Naive thymus-derived CD4-positive, alpha-beta T cell (primary cell): ENCODE data around the gene IFT122. TPM values are rescaled to one million over a fixed set of nuclear protein-coding genes. Genes with fewer than 3 reads are reported as not detected.

ENCODE experiments used
- ATAC-seq: fragments of 150-1000 bp; cut with Tn5 transposase; 2 replicates; pipeline ENCODE4 v1.10.0; 2021; ENCODE audit warnings: mild to moderate bottlenecking, moderate library complexity
- CTCF ChIA-PET: fragments of 350-600 bp; sonication (Branson Sonifier 250); formaldehyde crosslinking; loops from one replicate; lab custom pipeline; 2021; ENCODE audit warnings: antibody characterized with exemption; lab: Charles Lee
- POLR2A ChIA-PET: fragments of 350-600 bp; sonication (Branson Sonifier 250); formaldehyde crosslinking; loops from one replicate; lab custom pipeline; 2021; ENCODE audit warnings: antibody characterized with exemption, inconsistent platforms; lab: Charles Lee
- DNase-seq, 9 donors: peaks; one replicate each; pipeline versions ENCODE4 v3.0.0 to v3.0.0-alpha.2; 2020 to 2022; ENCODE audit warnings: mixed read lengths in 1 of 9
- H3K27ac ChIP-seq: one replicate; pipeline ENCODE4 v1.7.0; 2013; ENCODE audit warnings: mild to moderate bottlenecking, low read depth, low read length, moderate library complexity
- H3K27me3 ChIP-seq, 2 donors: one replicate each; pipeline ENCODE4 v1.7.0; 2013; ENCODE audit warnings: low read length in 2 of 2, mild to moderate bottlenecking in 2 of 2, moderate library complexity in 2 of 2; ENCODE audit not compliant: control insufficient read depth in 2 of 2, insufficient read depth in 2 of 2
- H3K36me3 ChIP-seq, 3 experiments: 1 replicate in 2 of 3; 2 replicates in 1 of 3; pipeline ENCODE4 v1.7.0; 2013; ENCODE audit warnings: low read length in 3 of 3, mild to moderate bottlenecking in 3 of 3, moderate library complexity in 1 of 3; ENCODE audit not compliant: insufficient read depth in 3 of 3, control insufficient read depth in 2 of 3
- H3K4me1 ChIP-seq, 2 donors: one replicate each; pipeline ENCODE4 v1.7.0; 2013; ENCODE audit warnings: low read length in 2 of 2, mild to moderate bottlenecking in 2 of 2, moderate library complexity in 1 of 2; ENCODE audit not compliant: control insufficient read depth in 2 of 2, insufficient read depth in 2 of 2
- H3K4me3 ChIP-seq: 2 replicates; pipeline ENCODE4 v1.7.0; 2013; ENCODE audit warnings: mild to moderate bottlenecking, low read length
- H3K9me3 ChIP-seq, 3 experiments: 1 replicate in 2 of 3; 2 replicates in 1 of 3; pipeline ENCODE4 v1.7.0; 2013; ENCODE audit warnings: low read length in 3 of 3; ENCODE audit not compliant: control insufficient read depth in 2 of 3
- H3K27ac Mint-ChIP-seq, 9 donors: one replicate each; pipeline ENCODE4 v1.8.0; 2020 to 2022; ENCODE audit warnings: mixed read lengths in 9 of 9, mild to moderate bottlenecking in 8 of 9, moderate library complexity in 5 of 9, inconsistent platforms in 2 of 9
- H3K27me3 Mint-ChIP-seq, 5 donors: one replicate each; pipeline ENCODE4 v1.8.0; 2021 to 2022; ENCODE audit warnings: mixed read lengths in 5 of 5, mild to moderate bottlenecking in 1 of 5
- H3K36me3 Mint-ChIP-seq, 5 donors: one replicate each; pipeline ENCODE4 v1.8.0; 2020 to 2022; ENCODE audit warnings: mixed read lengths in 5 of 5, mild to moderate bottlenecking in 3 of 5, inconsistent platforms in 1 of 5
- H3K4me1 Mint-ChIP-seq, 7 donors: one replicate each; pipeline ENCODE4 v1.8.0; 2020 to 2022; ENCODE audit warnings: mixed read lengths in 7 of 7, mild to moderate bottlenecking in 3 of 7, inconsistent platforms in 1 of 7
- H3K4me3 Mint-ChIP-seq, 10 donors: one replicate each; pipeline ENCODE4 v1.8.0; 2020 to 2022; ENCODE audit warnings: mild to moderate bottlenecking in 10 of 10, mixed read lengths in 10 of 10, moderate library complexity in 6 of 10, inconsistent platforms in 2 of 10
- H3K9me3 Mint-ChIP-seq, 11 donors: one replicate each; pipeline ENCODE4 v1.8.0; 2020 to 2022; ENCODE audit warnings: mixed read lengths in 11 of 11, mild to moderate bottlenecking in 4 of 11, inconsistent platforms in 1 of 11, moderate library complexity in 1 of 11
- intact Hi-C, 2 donors: fragments of 100-400 bp; cut with micrococcal nuclease; formaldehyde crosslinking; loops; one replicate each; pipeline ENCODE4 v1.15.1; 2023
- polyA plus RNA-seq, 2 donors: library from polyadenylated mRNA; unstranded; fragments of 300-500 nt; fragmentation: Illumina TruSeq; gene quantifications; one replicate each; pipeline ENCODE4 v1.2.3, GENCODE V29; 2021
- total RNA-seq, 6 experiments: library from RNA in 5 of 6; stranded (reverse) in 5 of 6; gene quantifications; 1 replicate in 5 of 6; 2 replicates in 1 of 6; pipeline ENCODE4 v1.2.3 and lab custom pipeline; 2021 to 2026

IFT122 gene
- total and polyA plus RNA-seq, 7 experiments from 2014 or later: 3.3 to 25.2 (median 17.7) TPM

- no peak overlapping the region for H3K4me3 Mint-ChIP-seq
- H3K4me3 ChIP-seq: no peak overlapping the region
- no peak overlapping the region for H3K27ac ChIP-seq
- H3K36me3 ChIP-seq: no peaks in the 10 kb centered on the region
- no peaks in the 10 kb centered on the region for H3K9me3 Mint-ChIP-seq
- H3K27ac Mint-ChIP-seq: no peak overlapping the region
- H3K4me1 ChIP-seq: peaks cover 0 to 12% of the 10 kb centered on the region in 2 donors
- H3K27me3 Mint-ChIP-seq: peaks cover 0 to 1% (median 0%) of the 10 kb centered on the region in 5 donors
- H3K27me3 ChIP-seq: no peaks in the 10 kb centered on the region
- ChIA-PET CTCF (no interaction called here), POLR2A (no interaction called here)
- ATAC-seq: no peak
- intact Hi-C loops: no loop called here
- no peak for DNase-seq
- no peaks in the 10 kb centered on the region for H3K9me3 ChIP-seq
- H3K36me3 Mint-ChIP-seq: peaks cover 0 to 3% (median 0%) of the 10 kb centered on the region in 5 donors
- H3K4me1 Mint-ChIP-seq: peaks cover 0 to 10% (median 1%) of the 10 kb centered on the region in 7 donors
Observed at GRCh38 chr3:129563332-129563731, 123.3 kb downstream of the IFT122 start.

- Mint-ChIP-seq H3K27me3 (no peaks in the 10 kb centered on the region), H3K27ac (no peak overlapping the region)
- no peak for DNase-seq
Observed at GRCh38 chr3:129563850-129564535, 124.0 kb downstream of the IFT122 start.

GRCh38 chr3:129564981-129565644 lies 125.1 kb downstream of the IFT122 start:
- CTCF ChIA-PET: no interaction called here
- H3K27ac Mint-ChIP-seq: no peak overlapping the region
- no peak for ATAC-seq
- Histone ChIP-seq H3K27ac (no peak overlapping the region), H3K27me3 (no peaks in the 10 kb centered on the region), H3K4me3 (no peak overlapping the region), H3K4me1 (peaks cover 0 to 16% of the 10 kb centered on the region in 2 donors), H3K9me3 (no peaks in the 10 kb centered on the region), H3K36me3 (no peaks in the 10 kb centered on the region)
- H3K4me3 Mint-ChIP-seq: no peak overlapping the region
- no peaks in the 10 kb centered on the region for H3K27me3 Mint-ChIP-seq
- POLR2A ChIA-PET: no interaction called here
- H3K4me1 Mint-ChIP-seq: peaks cover 0 to 8% (median 0%) of the 10 kb centered on the region in 7 donors
- peaks cover 0 to 1% (median 0%) of the 10 kb centered on the region in 11 donors for H3K9me3 Mint-ChIP-seq
- DNase-seq: no peak
- peaks cover 0 to 3% (median 0%) of the 10 kb centered on the region in 5 donors for H3K36me3 Mint-ChIP-seq
- intact Hi-C loops: no loop called here

More at GRCh38 chr3:129563850-129564535, 124.0 kb downstream of the IFT122 start:
- no peak overlapping the region for H3K4me3 ChIP-seq
- no peaks in the 10 kb centered on the region for H3K36me3 ChIP-seq
- Mint-ChIP-seq H3K4me1 (peaks cover 0 to 8% (median 0%) of the 10 kb centered on the region in 7 donors), H3K36me3 (peaks cover 0 to 3% (median 0%) of the 10 kb centered on the region in 5 donors), H3K9me3 (peaks cover 0 to 1% (median 0%) of the 10 kb centered on the region in 11 donors), H3K4me3 (no peak overlapping the region)
- no peak for ATAC-seq
- H3K9me3 ChIP-seq: no peaks in the 10 kb centered on the region
- no peak overlapping the region for H3K27ac ChIP-seq
- ChIA-PET CTCF (no interaction called here), POLR2A (no interaction called here)
- intact Hi-C loops: no loop called here
- peaks cover 0 to 12% of the 10 kb centered on the region in 2 donors for H3K4me1 ChIP-seq
- no peaks in the 10 kb centered on the region for H3K27me3 ChIP-seq

GRCh38 chr3:129565902-129566301 lies 125.9 kb downstream of the IFT122 start:
- no peak overlapping the region for H3K27ac Mint-ChIP-seq

GRCh38 chr3:129567176-129567705 lies 127.2 kb downstream of the IFT122 start:
- no peak for DNase-seq
- POLR2A ChIA-PET: no interaction called here
- intact Hi-C loops: no loop called here

More at GRCh38 chr3:129565902-129566301, 125.9 kb downstream of the IFT122 start:
- intact Hi-C loops: no loop called here
- ChIA-PET CTCF (interaction anchor here (0.6 to 1.5 kb wide), 2 partner anchors 76 to 578 kb away, joined by 3 to 4 read pairs; no protein-coding TSS in a partner anchor), POLR2A (no interaction called here)
- Mint-ChIP-seq H3K4me1 (peaks cover 0 to 4% (median 0%) of the 10 kb centered on the region in 7 donors), H3K9me3 (peaks cover 0 to 1% (median 0%) of the 10 kb centered on the region in 11 donors), H3K4me3 (no peak overlapping the region), H3K36me3 (no peaks in the 10 kb centered on the region), H3K27me3 (no peaks in the 10 kb centered on the region)
- Histone ChIP-seq H3K4me1 (peaks cover 0 to 16% of the 10 kb centered on the region in 2 donors), H3K27me3 (no peaks in the 10 kb centered on the region), H3K36me3 (no peaks in the 10 kb centered on the region), H3K4me3 (no peak overlapping the region), H3K27ac (no peak overlapping the region), H3K9me3 (no peaks in the 10 kb centered on the region)
- no peak for DNase-seq
- no peak for ATAC-seq

GRCh38 chr3:129567939-129568338 lies 127.9 kb downstream of the IFT122 start:
- Mint-ChIP-seq H3K9me3 (peaks cover 0 to 1% (median 0%) of the 10 kb centered on the region in 11 donors), H3K36me3 (no peaks in the 10 kb centered on the region), H3K27ac (peak overlapping the region in 1 of 9 donors; percentile 2), H3K4me3 (no peak overlapping the region), H3K4me1 (peaks cover 0 to 4% (median 0%) of the 10 kb centered on the region in 7 donors), H3K27me3 (no peaks in the 10 kb centered on the region)
- peaks cover 0 to 16% of the 10 kb centered on the region in 2 donors for H3K4me1 ChIP-seq
- H3K4me3 ChIP-seq: no peak overlapping the region
- no peak for DNase-seq
- H3K27me3 ChIP-seq: no peaks in the 10 kb centered on the region
- no peak overlapping the region for H3K27ac ChIP-seq
- intact Hi-C loops: no loop called here
- H3K36me3 ChIP-seq: no peaks in the 10 kb centered on the region
- ChIA-PET CTCF (no interaction called here), POLR2A (no interaction called here)
- no peak for ATAC-seq
- no peaks in the 10 kb centered on the region for H3K9me3 ChIP-seq

More at GRCh38 chr3:129567176-129567705, 127.2 kb downstream of the IFT122 start:
- CTCF ChIA-PET: interaction anchor here (1.5 kb wide), 1 partner anchor 77 kb away, joined by 4 read pairs; no protein-coding TSS in a partner anchor
- Mint-ChIP-seq H3K27ac (peak overlapping the region in 1 of 9 donors; percentile 9), H3K27me3 (no peaks in the 10 kb centered on the region), H3K9me3 (peaks cover 0 to 1% (median 0%) of the 10 kb centered on the region in 11 donors), H3K4me1 (peaks cover 0 to 4% (median 0%) of the 10 kb centered on the region in 7 donors), H3K36me3 (no peaks in the 10 kb centered on the region), H3K4me3 (no peak overlapping the region)
- no peak for ATAC-seq
- Histone ChIP-seq H3K36me3 (no peaks in the 10 kb centered on the region), H3K27me3 (no peaks in the 10 kb centered on the region), H3K4me1 (peaks cover 0 to 16% of the 10 kb centered on the region in 2 donors), H3K27ac (no peak overlapping the region), H3K4me3 (no peak overlapping the region), H3K9me3 (no peaks in the 10 kb centered on the region)
